A673 (cell line): Measurements from ENCODE around the gene ZNF280D. TPM values are rescaled to one million over a fixed set of nuclear protein-coding genes. Genes with fewer than 3 reads are reported as not detected.
"Not testable (repeated sequence)": the region's sequence is repeated elsewhere in the genome, so short reads cannot be mapped to it uniquely, and the experiment has no call there.

Experiments
- BruUV-seq: library from RNA; stranded (reverse); fragments of 400-500 nt; replicated peaks from 2 replicates; lab custom pipeline; 2021; lab: Mats Ljungman, UMichigan
- CTCF ChIA-PET: fragments of 300-600 bp; sonication (Branson Sonifier 250); formaldehyde crosslinking; loops from one replicate; lab custom pipeline; 2022; ENCODE audit warnings: antibody characterized with exemption; lab: Charles Lee
- POLR2A ChIA-PET: fragments of 300-600 bp; sonication (Branson Sonifier 250); formaldehyde crosslinking; loops from one replicate; lab custom pipeline; 2022; ENCODE audit warnings: antibody characterized with exemption; ENCODE audit not compliant: low non-redundant PET; lab: Charles Lee
- DNase-seq: peaks from one replicate; pipeline ENCODE4 v3.0.0-alpha.2; 2015; ENCODE audit warnings: low spot score
- H3K27ac ChIP-seq: fragments of 200-600 bp; sonication (generic); 2 replicates; pipeline ENCODE4 v1.5.1; 2016; ENCODE audit warnings: mixed run types, low read depth, mild to moderate bottlenecking, mixed read lengths, antibody characterized with exemption, low read length; ENCODE audit not compliant: poor library complexity, severe bottlenecking
- H3K27me3 ChIP-seq: fragments of 200-600 bp; sonication (generic); replicated peaks from 2 replicates; pipeline ENCODE4 v1.6.1; 2017; ENCODE audit warnings: mixed run types, low read depth, mild to moderate bottlenecking, mixed read lengths, antibody characterized with exemption, low read length; ENCODE audit not compliant: insufficient read depth, poor library complexity
- H3K36me3 ChIP-seq: fragments of 200-600 bp; sonication (generic); 2 replicates; pipeline ENCODE4 v1.6.1; 2016; ENCODE audit warnings: mixed run types, mild to moderate bottlenecking, mixed read lengths, antibody characterized with exemption, low read length; ENCODE audit not compliant: insufficient read depth, poor library complexity, severe bottlenecking
- H3K4me1 ChIP-seq: fragments of 200-600 bp; sonication (generic); 2 replicates; pipeline ENCODE4 v1.6.1; 2017; ENCODE audit warnings: mixed run types, mild to moderate bottlenecking, mixed read lengths, antibody characterized with exemption, low read length; ENCODE audit not compliant: insufficient read depth, poor library complexity, severe bottlenecking
- H3K4me3 ChIP-seq: fragments of 200-600 bp; sonication (generic); 2 replicates; pipeline ENCODE4 v1.5.1; 2016; ENCODE audit warnings: low read depth, mixed run types, mild to moderate bottlenecking, mixed read lengths, low read length; ENCODE audit not compliant: poor library complexity, severe bottlenecking
- H3K9me3 ChIP-seq: fragments of 200-600 bp; sonication (generic); 2 replicates; pipeline ENCODE4 v1.6.1; 2016; ENCODE audit warnings: mixed run types, low read depth, mild to moderate bottlenecking, mixed read lengths, antibody characterized with exemption, low read length; ENCODE audit not compliant: poor library complexity, severe bottlenecking
- EZH2 ChIP-seq: fragments of 200-600 bp; sonication (generic); IDR thresholded peaks from 2 replicates; pipeline ENCODE4 v1.6.1; 2017; ENCODE audit warnings: borderline replicate concordance, low read depth, mild to moderate bottlenecking, mixed read lengths, antibody characterized with exemption, low read length; ENCODE audit not compliant: poor library complexity, severe bottlenecking
- intact Hi-C: fragments of 100-400 bp; cut with micrococcal nuclease; formaldehyde crosslinking; loops from one replicate; pipeline ENCODE4 v1.10.0; 2022; ENCODE audit not compliant: unreplicated experiment
- total RNA-seq: library from RNA; stranded (reverse); gene quantifications from 2 replicates; pipeline ENCODE4 v1.2.3, GENCODE V29; 2021
- TF ChIP-seq, protein P1 (sequence below): fragments of 300-800, 200-600 bp; sonication (generic); conservative IDR thresholded peaks from 2 replicates; pipeline ENCODE4 v1.5.1; 2017; ENCODE audit warnings: low read depth, mild to moderate bottlenecking, antibody characterized with exemption, low read length, moderate library complexity, mixed read lengths

ZNF280D gene
- total RNA-seq, 1 experiment from 2014 or later: 44.1 TPM

DNA sequence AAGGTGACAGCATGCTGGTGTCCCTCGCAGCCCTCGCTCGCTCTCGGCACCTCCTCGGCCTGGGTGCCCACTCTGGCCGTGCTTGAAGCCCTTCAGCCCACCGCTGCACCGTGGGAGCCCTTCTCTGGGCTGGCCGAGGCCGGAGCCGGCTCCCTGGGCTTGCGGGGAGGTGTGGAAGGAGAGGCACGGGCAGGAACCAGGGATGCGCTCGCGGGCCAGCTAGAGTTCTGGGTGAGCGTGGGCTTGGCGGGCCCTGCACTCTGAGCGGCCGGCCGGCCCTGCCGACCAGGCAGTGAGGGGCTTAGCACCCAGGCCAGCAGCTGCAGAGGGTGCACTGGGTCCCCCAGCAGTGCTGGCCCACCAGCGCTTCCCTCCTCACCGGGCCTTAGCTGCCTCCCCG, 46.1 kb upstream of the ZNF280D start:
- H3K4me1 ChIP-seq, H3K36me3 ChIP-seq, H3K27me3 ChIP-seq, intact Hi-C loops, H3K4me3 ChIP-seq, DNase-seq, POLR2A ChIA-PET, H3K27ac ChIP-seq, CTCF ChIA-PET, BruUV-seq, H3K9me3 ChIP-seq: not testable (repeated sequence)

DNA sequence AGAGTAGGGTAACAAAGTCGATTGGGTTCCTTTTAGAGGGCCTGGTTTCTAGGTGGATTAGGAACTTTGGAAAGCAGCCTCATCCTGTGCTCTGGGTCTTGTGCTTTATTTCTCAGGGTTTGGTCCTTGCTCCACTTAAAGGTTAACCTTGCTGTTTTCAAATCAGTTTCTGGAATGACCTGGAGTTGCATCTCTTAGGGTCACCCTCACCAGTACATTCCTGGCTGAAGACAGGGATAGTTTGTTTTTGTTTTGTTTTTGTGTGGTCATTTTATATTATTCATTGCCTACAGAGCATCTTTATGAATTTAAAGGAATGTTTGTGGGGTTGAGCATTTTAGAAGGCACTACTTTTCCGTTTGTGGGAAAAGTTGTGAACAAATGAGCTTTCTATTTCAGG, 45.5 kb upstream of the ZNF280D start:
- DNase-seq: no peak
- Histone ChIP-seq H3K9me3 (no peaks in the 10 kb centered on the region), H3K4me3 (no peak overlapping the region), H3K27me3 (no peaks in the 10 kb centered on the region), H3K4me1 (no peaks in the 10 kb centered on the region), H3K36me3 (no peaks in the 10 kb centered on the region), H3K27ac (no peak overlapping the region)
- BruUV-seq: no TSS peak
- ChIA-PET CTCF (no interaction called here), POLR2A (no interaction called here)
- intact Hi-C loops: no loop called here
- no peak for TF ChIP-seq EZH2
- TF ChIP-seq, protein P1, sequence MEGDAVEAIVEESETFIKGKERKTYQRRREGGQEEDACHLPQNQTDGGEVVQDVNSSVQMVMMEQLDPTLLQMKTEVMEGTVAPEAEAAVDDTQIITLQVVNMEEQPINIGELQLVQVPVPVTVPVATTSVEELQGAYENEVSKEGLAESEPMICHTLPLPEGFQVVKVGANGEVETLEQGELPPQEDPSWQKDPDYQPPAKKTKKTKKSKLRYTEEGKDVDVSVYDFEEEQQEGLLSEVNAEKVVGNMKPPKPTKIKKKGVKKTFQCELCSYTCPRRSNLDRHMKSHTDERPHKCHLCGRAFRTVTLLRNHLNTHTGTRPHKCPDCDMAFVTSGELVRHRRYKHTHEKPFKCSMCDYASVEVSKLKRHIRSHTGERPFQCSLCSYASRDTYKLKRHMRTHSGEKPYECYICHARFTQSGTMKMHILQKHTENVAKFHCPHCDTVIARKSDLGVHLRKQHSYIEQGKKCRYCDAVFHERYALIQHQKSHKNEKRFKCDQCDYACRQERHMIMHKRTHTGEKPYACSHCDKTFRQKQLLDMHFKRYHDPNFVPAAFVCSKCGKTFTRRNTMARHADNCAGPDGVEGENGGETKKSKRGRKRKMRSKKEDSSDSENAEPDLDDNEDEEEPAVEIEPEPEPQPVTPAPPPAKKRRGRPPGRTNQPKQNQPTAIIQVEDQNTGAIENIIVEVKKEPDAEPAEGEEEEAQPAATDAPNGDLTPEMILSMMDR: no peak

DNA sequence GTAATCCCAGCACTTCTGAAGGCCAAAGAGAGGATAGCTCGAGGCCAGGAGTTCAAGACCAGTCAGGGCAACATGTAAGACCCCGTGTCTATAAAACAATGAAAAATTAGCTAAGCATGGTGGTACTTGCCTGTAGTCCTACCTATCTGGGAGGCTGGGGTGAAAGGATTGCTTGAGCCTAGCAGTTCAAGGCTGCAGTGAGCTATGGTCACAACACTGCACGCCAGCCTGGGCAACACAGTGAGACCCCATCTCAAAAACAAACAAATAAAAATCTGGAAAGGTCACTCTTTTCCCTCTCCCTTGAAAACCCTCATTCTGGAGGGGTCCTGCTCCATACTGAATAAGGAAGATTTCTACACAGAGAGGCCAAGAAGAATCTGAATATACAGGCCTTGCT, 43.5 kb upstream of the ZNF280D start:
- CTCF ChIA-PET: no interaction called here

DNA sequence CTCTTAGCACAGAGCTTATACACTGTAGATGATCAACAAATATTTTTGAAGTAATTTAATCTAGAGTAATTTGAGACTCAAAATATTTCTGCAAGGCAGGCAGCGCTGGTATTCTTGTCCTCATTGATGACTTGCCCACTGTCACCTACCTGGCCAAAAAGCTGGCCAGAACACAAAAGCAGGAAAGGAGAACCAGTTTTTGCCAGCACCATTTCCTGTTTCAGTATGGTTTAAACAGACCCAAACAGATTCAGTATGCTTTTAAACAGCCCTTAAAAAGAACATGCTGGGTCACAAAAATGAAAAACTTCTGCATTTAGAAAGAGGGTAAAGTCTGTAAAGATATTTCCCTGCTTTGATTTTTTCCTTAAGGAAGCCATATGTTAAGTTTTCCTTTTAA, 42.3 kb upstream of the ZNF280D start:
- Histone ChIP-seq H3K27me3 (no peaks in the 10 kb centered on the region), H3K4me1 (peaks cover 4% of the 10 kb centered on the region), H3K4me3 (no peak overlapping the region), H3K27ac (no peak overlapping the region), H3K36me3 (no peaks in the 10 kb centered on the region), H3K9me3 (no peaks in the 10 kb centered on the region)
- CTCF ChIA-PET: no interaction called here
- intact Hi-C loops: no loop called here
- DNase-seq: no peak
- no TSS peak for BruUV-seq
- no peak for TF ChIP-seq EZH2
- TF ChIP-seq, protein P1: no peak
- POLR2A ChIA-PET: no interaction called here

More for the DNA sequence above, 43.5 kb upstream of the ZNF280D start:
- TF ChIP-seq, protein P1: no peak
- no peak for TF ChIP-seq EZH2
- no TSS peak for BruUV-seq
- intact Hi-C loops: no loop called here
- POLR2A ChIA-PET: no interaction called here
- H3K27ac ChIP-seq: no peak overlapping the region
- no peaks in the 10 kb centered on the region for H3K9me3 ChIP-seq
- peaks cover 4% of the 10 kb centered on the region for H3K4me1 ChIP-seq
- H3K36me3 ChIP-seq: no peaks in the 10 kb centered on the region
- H3K4me3 ChIP-seq: no peak overlapping the region
- H3K27me3 ChIP-seq: no peaks in the 10 kb centered on the region
- no peak for DNase-seq
